ENCODE results near the gene PCBP2.
"Not testable (repeated sequence)": the region's sequence is repeated elsewhere in the genome, so short reads cannot be mapped to it uniquely, and the experiment has no call there.

- TF ChIP-seq CTCF, POLR2AphosphoS5 (IDR thresholded peaks at IDR 0.05): not testable (repeated sequence)
Observed at GRCh38 chr12:53481458-53481857, 29.6 kb downstream of the PCBP2 start.
